CD4-positive, alpha-beta T cell treated with Interleukin-17A for 4 hours (primary cell): Measurements from ENCODE around the gene ARL4C.

Source experiments
- DNase-seq: peaks from one replicate; pipeline ENCODE4 v3.0.0-alpha.2; 2020; ENCODE audit warnings: mixed read lengths

ARL4C gene

DNA sequence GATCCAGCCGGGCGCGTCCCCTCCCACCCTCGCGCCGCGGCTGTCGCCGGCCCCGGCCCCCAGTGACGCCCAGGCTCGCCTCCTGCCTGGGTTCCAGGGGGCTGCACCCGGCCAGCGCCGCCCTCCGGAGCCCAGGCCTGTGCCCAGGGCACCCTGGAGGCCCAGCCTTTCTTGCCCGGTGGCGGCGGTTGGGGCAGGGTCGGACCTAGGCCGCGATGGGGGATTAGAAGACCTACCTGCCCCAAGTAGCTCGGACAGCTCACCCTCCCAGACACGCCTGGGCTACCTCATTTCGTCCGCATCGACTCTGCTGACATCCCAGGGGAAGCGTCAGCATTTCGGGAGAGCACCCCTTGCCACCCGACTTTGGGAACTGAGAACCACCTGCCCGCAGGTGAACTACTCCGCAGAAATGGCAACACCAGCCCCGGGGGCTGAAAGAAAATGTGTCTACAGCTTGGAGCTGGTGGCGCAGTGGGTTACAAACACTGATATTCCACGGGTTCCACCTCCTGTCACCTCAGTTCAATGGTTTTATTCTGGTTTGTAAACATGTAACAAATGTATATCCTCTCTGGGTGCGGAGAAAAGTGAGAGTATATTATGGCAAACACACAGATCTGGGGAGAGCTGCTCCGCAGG is 834 bp upstream of the ARL4C start:
- peak; percentile 26 for DNase-seq

DNA sequence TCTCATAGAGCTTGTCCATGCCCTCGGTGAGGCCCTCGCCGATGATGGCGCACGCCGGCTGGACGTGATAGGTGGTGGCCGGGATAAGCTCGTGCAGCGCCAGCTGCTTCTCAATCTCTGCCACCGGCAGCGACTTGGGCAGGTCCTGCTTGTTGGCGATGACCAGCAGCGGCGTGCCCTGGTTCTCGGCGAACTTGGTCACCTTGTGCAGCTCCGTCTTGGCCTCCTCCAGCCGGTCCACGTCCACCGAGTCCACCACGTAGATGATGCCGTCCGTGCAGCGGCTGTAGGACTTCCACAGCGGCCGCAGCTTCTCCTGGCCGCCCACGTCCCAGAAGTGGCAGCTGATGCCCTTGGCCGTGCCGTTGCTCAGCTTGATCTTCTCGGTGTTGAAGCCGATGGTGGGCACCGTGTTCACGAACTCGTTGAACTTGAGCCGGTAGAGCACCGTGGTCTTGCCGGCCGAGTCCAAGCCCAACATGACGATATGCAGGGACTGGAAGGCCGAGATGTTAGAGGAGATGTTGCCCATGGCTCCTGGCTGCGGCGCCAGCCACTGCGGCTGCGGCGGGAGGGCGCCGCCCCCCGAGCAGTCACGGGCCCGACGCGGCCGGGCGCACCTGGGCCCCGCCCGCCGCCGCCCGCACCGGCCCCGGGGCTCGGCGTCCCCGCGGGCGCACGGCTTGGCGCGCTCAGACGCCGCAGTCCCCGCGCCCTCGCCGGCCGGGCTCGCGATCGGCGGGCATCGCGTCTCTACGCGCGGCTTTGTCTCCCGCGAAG is 636 bp downstream of the ARL4C start:
- DNase-seq: peak; percentile 73

DNA sequence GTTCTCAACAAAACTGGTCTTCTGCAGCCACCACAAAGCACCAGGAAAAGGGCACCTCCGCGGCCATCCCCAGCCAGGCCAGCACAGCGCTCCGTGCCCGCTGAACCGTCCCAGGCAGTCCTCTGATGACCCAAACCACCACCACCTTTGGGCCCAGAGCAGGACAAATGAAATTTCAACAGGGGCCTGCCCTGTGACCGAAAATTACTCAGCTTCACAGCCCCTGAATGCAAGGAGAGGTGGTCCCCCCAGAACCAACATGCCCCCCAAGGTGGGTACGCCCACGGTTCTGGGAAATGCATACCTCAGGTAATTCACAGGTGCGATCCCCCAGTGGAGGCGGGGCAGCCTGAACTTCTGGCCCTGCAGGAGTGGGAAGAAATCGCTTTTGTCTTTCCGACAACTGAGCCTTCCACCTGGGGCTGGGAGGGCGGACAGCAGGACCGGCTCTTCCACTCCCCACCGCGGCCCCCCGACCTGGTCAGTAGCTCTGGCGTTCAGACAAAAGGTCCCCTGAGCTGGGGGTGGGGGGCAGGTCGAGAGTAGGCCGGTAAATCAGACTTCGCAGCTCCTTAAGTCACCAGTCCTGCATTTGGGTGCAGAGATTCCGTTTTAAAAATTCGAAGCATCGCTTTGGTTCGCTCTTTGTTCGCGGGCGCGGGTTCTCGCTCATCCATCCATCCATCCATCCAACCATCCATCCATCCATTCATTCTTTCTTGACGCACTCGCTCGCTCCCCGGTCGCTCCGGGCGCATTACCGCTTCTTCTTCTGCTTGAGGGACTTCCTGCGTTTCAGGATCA is 1.4 kb downstream of the ARL4C start:
- peak; percentile 59 for DNase-seq

DNA sequence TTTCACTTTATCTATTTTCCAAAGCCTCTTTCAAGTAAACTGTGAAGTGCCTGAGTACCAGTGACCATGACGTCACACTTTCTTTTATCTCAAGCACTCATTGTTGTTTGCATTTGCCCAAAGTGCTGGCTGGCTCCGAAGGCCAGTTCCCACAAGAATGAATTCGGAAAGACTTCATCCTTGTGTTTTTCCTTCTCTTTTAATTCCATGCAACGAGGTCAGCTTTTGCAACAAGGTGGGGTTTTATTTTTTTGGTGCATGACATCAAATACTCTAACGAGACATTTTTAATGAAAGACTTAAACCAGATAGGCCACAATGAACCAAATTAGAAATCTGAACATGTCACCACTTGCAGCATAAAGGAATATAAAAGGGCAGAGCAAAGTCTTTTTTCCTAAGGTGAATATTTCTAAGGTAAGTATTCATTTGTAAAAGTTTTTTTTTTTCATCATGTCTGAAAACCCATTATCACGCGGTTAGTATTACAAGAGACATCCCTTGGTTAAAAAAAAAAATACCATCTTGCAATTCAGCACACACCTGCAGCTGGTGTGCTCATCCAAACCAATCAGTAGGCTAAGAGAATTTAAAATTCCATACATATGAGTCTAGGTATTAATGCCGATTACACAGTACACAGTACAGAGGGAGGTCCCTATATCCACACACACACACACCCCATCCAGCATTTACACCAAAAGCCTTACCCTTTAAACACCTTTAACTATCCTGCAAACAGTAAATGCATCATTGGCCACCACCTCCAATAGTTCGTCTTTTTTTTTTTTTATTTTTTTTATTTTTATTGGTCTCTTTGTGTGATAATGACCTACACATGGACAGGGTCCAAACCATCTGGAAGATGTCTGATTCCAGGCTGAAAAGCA is 2.3 kb downstream of the ARL4C start:
- peak; percentile 52 for DNase-seq

DNA sequence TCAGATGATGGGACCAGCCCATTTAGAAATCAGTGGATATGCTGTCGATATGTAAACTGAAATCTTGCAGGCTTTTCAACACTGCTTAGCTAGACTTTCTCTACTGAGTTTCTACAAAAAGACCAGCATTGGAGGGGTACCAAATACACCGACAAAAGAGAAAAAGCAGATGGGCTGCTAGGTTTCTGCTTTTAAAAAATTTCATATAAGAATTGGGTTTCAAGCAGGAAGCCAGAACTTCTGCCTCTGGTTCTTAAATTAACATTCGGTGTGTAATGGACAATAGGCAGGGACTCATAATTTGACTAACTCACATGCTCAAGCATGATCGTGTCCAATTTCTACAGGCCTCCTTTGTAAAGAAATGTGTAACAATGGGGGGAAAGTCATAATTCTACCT is 3.1 kb downstream of the ARL4C start:
- no peak for DNase-seq

DNA sequence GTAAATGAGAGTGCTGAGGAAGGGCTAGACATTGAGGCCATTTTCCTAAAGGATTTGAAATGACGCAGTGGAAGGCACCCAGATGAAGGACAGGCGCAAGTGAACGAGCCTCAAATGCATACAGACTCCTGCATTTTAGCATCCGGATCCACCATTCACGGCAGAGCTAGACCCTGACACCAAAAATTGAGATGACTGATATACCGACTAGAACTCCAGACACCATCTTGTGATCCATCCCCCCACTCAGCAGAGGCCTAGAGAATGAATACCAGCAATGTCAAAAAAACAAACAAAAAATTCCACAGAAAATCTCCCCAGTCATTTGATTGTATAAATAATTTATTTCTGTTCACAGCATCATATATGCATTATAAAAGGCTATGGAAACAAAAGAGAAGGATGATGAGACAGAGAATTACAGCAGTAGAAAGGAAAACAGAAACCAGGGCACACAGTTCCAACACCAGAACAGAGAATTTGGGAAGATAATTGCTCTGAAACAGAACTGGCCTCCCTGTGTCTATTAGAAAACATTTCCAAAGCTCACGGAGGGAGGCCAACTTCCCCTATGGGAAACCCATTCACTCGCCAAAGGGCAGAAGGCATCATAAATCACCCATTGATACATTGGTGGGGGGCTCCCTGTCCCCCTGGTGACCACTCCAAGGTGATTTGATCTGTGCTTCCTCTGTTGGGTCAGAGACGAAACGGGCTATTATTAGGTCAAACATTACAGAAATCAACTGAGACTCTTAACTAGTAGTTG is 4.0 kb downstream of the ARL4C start:
- peak; percentile 47 for DNase-seq

DNA sequence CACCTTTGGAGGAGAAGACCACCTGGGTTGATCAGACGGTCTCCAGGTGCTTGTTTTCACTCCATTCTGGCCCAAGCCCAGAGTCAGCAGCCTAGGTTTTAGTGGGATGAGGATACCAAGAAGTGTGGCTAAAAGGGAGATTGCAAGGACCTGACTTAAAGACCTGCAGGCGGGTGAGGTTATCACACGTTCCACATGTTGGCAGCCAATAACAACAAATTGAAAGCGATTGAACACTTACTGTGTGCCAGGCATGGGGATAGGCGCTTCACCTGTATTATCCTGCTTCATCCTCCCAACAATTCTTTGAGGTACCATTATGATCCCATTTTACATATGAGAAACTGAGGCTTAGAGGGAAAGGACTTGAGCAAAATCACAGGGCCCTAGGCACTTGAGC is 5.0 kb downstream of the ARL4C start:
- peak; percentile 46 for DNase-seq

DNA sequence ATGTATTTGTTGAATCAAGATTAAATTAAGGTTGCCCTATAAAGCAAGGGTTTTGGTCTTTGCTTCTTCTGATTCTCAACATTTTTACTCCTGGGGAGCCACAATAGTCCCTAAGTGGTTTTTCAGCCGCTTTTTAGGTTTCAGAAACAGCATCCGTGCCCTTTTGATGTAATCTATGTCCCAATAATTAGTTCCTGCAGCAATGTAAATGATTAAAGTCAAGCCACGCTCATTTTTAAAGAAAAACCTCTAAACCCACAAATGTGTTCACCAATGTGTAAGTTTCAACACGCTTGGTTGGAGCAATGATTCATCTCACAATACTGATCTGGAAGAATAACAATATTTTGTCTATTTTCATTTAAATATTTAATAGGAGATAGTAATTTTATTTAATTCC is 5.6 kb downstream of the ARL4C start:
- no peak for DNase-seq

DNA sequence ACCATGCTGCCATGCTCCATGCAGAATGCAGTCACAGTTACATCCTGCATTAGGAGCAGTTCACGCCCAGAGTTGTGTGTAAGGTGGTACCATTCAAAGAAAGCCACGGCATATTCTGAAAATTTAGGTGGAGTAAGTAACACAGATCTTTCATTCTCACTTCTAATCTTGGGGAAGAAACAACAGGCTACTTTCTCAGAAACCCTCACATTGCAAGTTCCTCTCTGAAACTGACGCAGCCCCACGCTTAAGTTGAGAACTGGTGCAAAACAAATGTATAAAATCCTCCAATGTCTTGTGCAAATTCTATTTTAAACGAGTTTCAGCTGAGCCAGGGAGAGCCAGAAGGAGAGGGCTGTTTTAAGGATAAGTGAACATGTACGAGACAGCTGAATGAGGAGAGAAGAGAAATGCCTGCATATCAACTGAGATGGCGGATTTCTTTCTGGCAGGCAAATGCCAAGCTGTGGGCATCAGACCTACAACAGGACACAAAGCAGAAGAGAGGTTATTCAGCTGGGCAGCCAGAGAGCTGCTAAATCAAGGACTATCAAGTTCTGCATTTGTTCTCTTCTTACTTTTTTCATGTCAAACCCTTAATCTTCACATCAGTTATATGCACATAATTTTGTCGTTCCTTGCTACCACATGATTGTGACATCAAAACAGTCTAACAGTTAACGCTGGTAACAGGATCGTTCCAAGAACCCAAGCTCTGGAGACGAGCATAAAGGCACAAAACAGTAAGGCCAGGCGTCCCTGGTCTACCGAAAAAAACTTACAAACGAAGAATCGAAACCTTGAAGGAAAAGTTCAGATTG is 6.4 kb downstream of the ARL4C start:
- peak; percentile 51 for DNase-seq

DNA sequence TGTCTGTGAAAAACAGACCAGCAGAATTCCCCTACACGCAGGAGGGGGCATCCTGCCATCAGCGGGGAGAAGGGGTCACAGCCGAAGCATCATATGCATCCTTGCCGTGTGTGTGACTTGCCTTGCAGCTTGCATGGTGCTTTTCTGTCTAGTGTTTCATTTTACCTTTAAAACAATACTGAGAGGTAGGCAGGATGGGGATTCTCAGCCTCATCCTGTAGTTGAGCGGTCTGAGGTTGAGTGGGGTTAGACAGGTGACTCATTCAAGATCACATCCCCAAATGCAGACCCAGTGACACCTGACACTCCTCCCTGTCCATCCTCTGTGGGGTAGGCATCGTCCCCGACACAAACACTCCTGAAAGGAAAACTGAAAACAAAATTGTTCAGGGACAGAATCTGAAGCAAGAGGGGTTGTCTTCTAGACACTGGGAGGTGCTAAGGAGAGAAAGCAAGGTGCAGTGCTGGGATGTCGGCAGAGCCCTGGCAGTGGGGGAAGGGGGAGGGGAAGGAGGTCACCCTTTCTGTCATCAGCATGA is 7.9 kb downstream of the ARL4C start:
- peak; percentile 80 for DNase-seq

DNA sequence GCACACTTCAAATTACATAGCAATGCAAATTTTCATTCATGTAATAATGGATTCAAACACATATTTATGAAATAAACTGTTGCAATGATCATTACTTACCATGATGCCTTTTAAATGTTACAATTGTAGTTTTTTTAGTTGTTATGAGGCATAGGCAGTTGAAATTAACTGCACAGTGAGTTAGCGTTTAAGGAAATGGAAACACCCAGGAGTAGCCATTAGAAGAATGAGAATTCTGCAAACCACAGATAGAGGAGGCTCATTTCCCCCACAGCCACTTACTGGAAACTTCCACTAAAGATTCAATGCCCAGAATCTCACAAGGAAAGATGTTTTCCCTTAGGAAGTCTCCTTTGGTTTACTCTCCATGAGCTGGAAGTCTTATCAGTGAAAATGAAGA is 8.4 kb downstream of the ARL4C start:
- DNase-seq: no peak

DNA sequence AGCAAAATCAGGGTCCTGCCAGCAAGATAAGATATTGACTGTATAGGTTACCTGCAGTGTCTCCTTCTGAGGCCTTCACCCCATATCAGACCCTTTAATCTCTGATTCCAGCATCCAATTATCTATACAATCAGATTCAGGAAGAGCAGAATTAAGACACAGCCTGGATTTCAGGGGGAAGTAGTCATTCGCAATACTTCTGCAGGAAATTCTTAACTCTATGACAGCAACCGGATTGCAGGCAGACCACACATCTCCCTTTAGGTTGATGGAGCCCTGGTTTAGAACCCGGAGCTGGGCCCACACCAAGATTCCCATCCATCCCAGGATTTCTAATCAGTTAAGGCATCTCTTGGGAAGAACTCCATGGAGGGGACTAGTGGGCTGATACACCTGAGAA is 9.5 kb downstream of the ARL4C start:
- no peak for DNase-seq

DNA sequence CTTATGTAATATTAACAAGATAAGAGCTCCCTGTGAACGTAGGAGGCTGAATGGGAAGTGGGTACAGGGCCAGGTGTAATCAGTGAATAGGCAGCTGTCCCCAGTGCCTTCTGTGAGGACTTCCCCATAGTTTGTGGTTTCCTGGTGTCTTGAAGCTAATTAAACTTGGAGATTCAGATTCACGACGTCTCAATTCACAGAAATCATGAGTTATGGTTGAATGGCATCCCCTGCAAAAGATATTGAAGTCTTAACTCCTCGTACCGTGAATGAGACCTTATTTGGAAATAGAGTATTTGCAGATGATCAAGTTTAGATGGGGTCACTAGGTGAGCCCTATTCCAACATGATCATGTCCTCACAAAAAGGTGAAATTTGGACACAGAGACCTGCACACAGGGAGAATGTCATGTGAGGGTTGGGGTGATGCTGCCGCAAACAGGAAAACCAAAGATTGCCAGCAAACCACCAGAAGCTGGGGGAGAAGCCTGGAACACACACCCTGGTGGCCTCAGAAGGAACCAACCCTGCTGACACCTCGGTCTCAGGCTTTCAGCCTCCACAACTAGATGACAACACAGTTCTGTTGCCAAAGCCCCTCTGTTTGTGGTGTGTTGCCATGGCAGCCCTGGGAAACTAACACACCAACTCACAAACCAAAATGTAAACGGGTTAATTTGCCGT is 13.2 kb downstream of the ARL4C start:
- peak; percentile 81 for DNase-seq

DNA sequence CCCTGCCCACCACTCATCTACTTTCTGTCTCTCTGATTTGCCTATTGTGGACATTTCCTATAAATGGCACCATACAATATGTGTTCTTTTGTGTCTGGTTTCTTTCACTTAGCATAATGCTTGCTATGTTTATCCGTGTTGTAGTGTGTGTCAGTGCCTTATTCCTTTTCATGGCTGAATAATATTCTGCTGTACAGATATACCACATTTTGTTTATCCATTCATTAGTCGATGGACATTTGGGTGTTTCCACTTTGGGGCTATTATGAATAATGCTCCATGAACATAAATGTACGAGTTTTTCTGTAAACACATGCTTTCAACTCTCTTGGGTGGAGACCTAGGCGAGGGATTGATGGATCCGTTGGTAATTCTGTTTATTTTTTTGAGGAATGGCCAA is 15.6 kb downstream of the ARL4C start:
- DNase-seq: no peak

DNA sequence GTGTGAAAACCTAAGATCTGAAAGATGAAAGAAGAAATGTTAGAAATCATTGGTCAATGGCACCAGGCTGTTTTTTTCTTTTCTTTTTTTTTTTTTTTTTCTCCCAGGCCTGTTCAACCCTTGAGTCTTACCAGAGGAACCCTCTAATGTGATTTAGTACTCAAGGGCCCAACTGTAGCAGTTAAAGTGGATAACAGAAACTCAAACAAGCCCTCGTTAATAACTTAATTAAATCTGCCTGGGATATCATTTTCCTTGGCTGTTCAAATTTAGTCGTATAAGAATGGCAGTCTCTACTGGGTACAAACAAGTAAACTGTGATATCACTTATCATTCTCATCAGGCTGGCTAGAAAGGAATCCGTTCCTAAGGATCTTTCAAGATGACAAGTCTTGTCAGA is 16.5 kb downstream of the ARL4C start:
- DNase-seq: no peak

DNA sequence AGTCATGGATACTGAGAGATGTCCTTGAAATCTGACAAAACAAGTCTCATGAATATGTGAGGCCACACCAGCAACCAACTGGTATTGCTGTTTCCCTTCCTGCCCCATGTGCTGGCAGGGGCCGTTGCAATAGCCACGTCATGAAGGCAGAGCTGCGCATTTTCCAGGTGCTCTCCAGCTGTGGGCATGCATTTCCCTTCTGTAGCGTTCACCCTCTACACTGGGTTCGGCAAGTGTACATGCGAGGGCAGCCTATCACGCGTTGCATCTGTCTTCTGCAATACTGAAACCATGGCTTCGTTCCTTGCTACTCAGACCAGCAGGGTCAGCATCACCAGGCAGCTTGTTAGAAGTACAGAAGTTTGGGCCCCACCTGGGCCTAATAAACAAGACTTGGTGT is 17.4 kb downstream of the ARL4C start:
- DNase-seq: no peak

DNA sequence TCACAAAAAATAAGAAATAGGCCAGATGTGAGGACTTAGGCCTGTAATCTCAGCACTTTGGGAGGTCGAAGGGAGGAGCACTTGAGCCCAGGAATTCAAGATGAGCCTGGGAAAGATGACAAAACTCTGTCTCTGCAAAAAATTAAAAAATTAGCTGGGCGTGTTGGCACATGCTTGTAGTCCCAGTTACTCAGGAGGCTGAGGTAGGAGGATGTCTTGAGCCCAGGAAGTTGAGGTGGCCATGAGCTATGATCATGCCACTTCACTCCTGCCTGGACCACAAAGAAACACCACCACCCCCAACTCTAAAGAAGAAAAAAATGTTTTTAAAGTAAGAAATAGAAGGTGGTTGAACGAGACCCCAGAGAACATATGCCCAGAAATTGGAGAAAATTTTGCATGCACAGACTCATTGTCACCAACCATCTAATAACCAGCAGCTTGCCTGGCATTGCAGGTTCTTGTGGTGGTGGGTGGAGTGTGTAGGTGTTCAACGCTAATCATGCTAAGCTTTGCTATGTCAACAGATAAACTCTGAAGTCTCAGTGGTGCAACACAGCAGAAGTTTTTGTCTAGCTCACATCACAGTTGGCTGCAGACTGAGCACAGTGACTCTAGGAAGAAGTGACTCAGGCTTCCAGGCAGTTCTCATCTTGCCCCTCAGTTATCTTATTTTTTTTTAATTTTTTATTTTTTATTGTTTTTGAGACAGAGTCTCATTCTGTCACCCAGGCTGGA is 18.6 kb downstream of the ARL4C start:
- peak; percentile 45 for DNase-seq

DNA sequence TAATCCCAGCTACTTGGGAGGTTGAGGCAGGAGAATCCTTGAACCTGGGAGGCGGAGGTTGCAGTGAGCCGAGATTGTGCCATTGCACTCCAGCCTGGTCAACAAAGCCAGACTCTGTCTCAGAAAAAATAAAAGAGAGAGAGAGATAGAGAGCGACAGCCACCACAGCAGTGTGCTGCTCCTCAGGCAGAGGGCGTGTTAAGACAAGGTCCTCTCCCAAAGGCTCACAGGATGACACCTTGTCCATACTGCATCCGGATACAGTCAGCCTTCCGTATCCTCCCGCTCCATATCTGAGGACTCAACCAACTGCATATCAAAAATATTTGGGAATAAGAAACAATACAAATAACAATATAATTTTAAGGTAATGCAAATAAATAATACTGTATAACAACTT is 20.1 kb downstream of the ARL4C start:
- DNase-seq: no peak

DNA sequence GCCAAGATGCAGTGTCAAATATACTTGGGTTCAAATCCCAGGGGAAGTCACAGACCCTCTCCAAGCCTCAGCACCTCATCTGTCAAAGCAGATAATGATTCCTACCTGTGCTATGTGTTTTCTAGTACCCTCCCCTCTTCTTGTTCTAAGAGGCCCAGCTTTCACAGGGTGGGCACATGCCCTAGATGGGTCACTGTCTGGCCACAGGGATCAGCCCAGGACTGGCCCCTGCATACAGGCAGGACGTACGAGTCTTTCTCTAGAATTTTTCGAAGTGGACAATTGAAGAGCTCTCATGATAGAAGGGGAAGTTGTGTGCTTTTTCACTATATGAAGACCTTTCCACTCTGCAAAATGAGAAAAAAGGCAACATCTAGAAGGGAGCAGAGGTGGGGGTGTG is 22.2 kb downstream of the ARL4C start:
- DNase-seq: no peak
